Activated CD4-positive, alpha-beta T cell treated with anti-CD3 and anti-CD28 coated beads, Interleukin-2, amount 50 U/mL, for 4 hours (primary cell): ENCODE results near the gene ADCY2.

Experiments
- DNase-seq, 2 experiments: peaks; one replicate each; pipeline ENCODE4 v3.0.0-alpha.2; 2020

ADCY2 gene

DNA sequence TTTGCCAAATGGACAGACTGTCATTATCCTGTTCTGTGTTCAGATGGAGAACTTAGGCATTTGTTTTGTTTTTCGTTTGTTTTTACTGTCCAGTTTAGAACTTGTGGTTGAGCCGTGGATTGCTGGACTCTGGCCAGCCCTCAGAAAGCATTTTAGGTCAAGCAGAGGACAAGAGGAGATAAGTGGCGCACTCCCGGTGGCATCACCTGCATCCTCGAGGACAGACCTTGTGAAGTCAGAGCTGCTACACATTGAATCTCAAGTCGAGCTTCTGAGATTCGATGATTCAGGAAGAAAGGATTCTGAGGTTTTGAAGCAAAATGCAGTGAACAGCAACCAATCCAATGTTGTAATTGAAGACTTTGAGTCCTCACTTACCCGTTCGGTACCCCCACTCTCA is 481.9 kb downstream of the ADCY2 start:
- no peak for DNase-seq

DNA sequence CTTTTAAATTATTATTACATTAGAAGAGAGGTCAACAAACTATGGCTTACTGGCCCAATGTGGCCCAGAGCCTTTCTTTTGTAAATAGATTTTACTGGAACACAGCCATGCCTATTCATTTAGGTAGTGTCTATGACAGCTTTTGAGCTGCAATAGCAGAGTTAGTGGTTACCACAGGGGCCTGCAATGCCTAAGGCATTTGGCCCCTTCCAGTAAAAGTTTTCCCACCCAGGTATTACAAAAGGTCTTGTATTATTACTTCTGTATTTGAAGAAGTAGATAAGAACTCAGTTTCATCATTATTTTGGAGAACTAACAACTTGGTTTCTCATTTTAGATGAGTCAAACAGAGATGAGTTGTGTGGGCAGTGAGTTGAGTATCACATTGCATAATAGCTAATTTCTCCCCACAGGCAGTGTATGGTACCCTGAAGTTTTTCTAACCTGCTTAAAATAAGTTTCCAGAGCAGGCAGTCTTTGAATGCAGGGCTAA is 482.5 kb downstream of the ADCY2 start:
- DNase-seq, result no peak
